Measurements from ENCODE around the gene ITGB1BP2.
"Not testable (repeated sequence)": the region's sequence is repeated elsewhere in the genome, so short reads cannot be mapped to it uniquely, and the experiment has no call there.

The ITGB1BP2 gene

GRCh38 chrX:71302461-71303213 is 1.1 kb downstream of the ITGB1BP2 start:
- DNase-seq = no peak

DNA sequence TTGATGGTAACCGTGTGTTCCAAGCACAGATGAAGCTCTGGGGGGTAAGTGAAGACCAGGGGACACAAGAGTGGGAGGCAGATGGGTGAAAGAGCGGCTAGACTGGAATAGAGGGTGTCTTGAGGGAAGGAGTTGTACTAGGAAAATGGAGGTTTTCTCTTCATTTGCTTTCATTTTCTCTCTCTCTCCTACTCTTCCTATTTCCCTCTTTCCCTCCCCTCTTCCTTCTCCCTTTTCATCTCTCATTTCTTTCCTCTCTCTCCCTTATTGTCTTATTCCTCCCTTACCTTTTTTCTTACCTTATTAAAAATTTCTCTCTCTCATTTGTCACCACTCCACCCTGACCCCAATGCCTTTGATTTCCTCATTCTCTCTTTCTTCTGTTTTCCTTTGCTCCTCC is 3.0 kb downstream of the ITGB1BP2 start:
- DNase-seq = no peak

DNA sequence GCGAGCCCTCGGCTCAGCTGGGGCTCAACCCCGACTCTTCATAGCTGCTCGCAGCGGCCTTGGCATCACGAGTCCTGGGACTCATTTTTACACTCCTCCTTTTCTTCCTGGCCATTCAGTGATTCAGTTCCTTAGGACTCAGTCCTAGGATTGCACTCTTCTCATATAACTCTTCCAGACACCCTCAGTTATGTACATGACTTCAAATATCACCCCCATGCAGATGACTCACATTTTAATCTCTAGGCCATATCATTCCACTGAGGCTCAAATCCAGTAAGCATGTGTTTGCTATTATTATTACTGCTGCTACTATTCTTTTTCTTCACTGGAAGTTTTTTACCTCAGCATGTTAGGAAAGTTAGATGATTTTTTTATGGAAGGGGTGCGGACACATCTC is 14.4 kb downstream of the ITGB1BP2 start:
- DNase-seq = no peak

DNA sequence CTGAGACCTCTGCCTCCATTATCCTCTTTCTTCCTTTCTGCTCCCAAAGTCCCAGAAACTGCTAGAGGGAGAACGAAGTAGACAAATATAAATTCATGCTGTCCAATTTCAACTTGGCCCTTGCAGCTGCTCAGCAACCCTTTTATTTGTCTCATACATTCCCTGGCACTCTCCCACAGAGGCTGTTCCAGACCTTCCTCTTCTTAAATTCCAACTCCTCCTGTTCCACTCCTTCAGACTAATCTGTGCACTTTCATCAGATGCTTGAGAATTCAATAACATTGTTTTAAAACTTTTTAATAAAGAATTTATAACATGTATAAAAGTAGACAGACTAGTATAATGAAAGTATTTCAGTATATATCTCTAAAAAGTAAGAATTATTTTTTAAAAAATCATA is 15.4 kb downstream of the ITGB1BP2 start:
- DNase-seq = not testable (repeated sequence)

GRCh38 chrX:71320126-71320525 is 18.6 kb downstream of the ITGB1BP2 start:
- no peak for DNase-seq

DNA sequence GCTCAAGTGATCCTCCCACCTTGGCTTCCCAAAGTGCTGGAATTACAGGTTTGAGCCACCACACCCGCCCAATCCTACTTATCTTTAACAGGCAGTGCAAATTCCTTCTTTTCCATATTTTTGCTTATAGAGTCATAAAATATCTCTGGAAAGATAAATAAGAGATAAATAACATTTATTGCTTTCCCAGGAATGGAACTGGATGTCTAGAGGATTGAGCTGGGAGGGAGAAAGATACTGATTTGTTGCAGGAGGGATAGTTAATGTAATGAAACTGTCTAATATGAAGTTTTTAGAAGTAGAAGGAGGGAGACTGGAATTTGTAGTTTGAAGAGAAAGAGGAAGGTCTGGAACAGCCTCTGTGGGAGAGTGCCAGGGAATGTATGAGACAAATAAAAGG is 20.2 kb downstream of the ITGB1BP2 start:
- DNase-seq = no peak

- DNase-seq = not testable (repeated sequence)
Observed at GRCh38 chrX:71324452-71324851, 22.9 kb downstream of the ITGB1BP2 start.

DNA sequence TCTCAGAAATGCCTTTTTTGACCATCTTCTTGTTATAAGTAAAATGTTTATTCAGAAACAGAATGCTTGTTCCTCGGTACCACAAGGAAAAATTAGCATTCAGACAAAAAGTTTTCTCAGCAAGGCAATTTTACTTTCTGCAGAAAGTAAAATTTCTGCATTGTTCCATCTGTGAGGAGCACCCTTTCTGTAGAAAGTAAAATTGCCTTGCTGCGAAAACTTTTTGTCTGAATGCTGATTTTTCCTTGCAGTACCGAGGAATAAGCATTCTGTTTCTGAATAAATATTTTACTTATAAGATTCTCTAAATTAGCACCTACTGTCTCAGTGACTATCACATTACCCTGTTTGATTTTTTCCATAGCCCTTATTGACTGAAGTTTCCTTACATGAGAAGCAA is 24.8 kb downstream of the ITGB1BP2 start:
- DNase-seq = no peak

- DNase-seq = not testable (repeated sequence)
Observed at GRCh38 chrX:71349151-71349665, 47.7 kb downstream of the ITGB1BP2 start.

GRCh38 chrX:71349867-71350266 is 48.3 kb downstream of the ITGB1BP2 start:
- DNase-seq = not testable (repeated sequence)

DNA sequence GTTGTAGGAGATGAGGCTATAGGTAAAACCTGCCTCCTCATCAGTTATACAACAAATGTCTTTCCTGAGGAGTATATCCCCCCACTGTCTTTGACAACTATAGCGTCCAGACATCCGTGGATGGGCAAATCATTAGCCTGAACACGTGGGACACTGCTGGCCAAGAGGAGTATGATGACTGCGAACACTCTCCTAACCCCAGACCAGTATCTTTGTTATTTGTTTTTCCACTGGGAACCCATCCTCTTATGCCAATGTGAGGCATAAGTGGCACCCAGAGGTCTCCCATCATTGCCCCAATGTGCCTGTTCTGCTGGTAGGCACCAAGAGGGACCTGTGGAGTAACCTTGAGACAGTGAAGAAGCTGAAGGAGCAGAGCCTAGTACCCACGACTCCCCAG is 50.9 kb downstream of the ITGB1BP2 start:
- DNase-seq = not testable (repeated sequence)
